GM19463 (cell line): ENCODE results near the gene RAET1E.
"Not testable (repeated sequence)": the region's sequence is repeated elsewhere in the genome, so short reads cannot be mapped to it uniquely, and the experiment has no call there.

ENCODE experiments used
- ATAC-seq: cut with Tn5 transposase; IDR thresholded peaks from one replicate; pipeline ENCODE4 v1.9.1; 2021; ENCODE audit warnings: mild to moderate bottlenecking, moderate library complexity; ENCODE audit not compliant: unreplicated experiment

RAET1E gene

GRCh38 chr6:149910721-149911151, 12.8 kb upstream of the RAET1E start:
- ATAC-seq: no peak

DNA sequence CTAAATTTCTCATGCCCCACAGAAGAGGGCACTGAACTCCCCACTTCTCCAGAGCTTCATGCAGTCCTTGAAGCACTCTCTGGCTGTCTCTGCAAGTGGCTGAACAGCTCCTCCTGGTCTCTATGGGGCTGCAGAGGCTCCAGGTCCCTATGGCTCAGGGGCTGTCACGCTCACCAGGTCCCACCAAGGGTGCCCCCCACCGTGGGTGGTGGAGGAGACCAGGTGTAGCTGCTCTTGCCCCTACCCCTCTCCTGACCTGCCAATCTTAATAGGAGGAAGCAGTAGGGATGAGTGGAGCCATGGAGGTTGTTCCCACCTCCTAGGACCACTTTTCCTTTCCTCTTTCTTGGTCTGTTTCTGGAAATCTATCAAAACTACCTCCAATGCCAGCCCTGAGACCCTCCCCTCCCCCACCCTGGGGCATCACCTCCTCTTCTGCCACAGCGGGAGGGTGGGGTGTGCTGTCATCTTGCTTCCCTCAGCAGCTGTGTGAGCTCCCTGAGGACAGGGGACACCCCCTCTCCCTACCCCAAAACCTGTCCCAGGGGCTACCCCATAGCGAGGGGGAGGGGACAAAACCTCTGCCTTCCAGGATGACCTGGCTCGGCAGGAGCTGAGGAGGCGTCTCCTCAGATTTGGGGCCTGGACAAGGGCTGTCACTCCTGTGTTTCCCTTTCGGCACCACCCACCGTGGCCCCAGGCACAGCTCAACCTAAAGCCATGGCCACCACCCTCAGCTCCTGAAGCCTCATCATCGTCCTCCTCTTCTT, 12.0 kb upstream of the RAET1E start:
- ATAC-seq: no peak

DNA sequence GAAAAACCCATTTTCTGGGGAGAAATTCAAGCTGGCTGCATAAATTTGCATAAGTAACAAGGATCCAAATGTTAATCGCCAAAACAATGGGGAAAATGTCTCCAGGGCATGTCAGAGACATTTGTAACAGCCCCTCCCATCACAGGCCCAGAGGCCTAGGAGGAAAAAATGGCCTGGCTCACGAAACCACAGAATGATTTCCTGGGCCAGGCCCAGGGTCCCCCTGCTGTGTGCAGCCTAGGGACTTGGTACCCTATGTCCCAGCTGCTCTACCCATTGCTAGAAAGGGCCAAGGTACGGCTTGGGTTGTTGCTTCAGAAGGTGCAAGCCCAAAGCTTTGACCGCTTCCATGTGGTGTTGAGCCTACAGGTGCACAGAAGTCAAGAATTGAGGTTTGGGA, 10.6 kb upstream of the RAET1E start:
- not testable (repeated sequence) for ATAC-seq

DNA sequence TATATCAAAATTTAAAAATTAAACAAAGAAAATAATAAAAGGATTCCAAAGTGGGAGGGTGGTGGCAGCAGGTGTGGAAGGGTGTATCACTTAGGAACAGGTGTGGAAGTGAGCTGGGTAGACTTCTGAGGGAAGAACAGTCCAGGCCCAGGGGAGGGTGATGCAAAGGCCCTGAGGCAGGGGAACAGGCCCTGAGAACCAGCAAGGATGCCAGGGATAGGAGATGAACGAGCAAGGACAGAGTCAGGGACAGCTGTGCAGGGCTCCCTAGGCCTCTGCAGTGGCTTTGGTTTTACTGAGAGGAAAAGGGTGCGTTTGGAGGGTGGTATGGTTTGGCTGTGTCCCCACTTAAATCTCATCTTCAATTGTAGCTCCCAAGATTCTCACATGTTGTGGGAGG, 9.4 kb upstream of the RAET1E start:
- ATAC-seq: no peak

DNA sequence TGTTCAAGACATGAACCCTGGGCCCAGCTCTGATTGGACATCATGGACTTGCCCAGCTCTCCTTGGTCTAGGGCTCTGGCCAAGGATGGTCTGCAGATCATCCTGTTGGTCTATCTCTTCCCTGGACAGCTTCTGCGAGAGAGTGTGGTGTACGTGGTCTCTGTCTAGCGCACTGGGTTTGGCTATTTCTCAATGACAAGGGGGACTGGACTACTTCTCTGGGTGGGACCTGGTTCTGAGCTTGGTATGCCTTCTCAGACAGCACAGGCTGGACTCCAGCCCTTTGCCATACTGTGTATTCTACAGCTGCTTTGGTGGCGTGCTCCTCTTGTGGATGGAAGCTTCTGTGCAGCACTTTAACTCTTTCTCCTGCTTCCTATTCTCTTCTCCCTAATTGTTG, 8.5 kb upstream of the RAET1E start:
- ATAC-seq: no peak

- no peak for ATAC-seq
Measured at GRCh38 chr6:149905911-149906371, 8.0 kb upstream of the RAET1E start.

DNA sequence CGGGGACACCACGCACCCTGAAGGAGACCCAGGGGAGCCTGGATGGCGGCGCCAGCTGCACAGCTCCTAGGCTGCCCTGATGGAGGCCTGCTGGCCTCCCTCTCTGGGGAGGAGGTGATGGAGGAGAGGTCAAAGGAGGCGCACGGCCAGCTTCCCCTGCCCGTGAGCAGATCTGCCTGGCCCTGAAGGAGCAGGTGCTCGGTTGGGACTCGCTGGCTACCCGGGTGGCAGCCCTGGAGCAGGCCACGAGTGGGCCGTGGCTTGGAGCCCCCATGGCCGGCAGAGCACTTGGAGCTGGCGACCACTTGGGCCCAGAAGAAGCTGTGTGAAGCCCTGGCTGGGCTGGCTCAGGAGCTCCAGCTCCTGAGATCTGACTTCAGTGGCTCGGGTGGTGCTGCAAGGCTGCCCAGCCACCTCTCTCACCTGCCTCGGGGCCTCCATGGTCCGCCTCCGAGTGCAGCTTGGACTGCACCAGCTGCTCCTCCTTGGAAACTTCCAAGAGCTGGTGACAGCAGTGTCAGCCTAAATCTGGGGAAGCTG, 7.5 kb upstream of the RAET1E start:
- ATAC-seq: no peak

DNA sequence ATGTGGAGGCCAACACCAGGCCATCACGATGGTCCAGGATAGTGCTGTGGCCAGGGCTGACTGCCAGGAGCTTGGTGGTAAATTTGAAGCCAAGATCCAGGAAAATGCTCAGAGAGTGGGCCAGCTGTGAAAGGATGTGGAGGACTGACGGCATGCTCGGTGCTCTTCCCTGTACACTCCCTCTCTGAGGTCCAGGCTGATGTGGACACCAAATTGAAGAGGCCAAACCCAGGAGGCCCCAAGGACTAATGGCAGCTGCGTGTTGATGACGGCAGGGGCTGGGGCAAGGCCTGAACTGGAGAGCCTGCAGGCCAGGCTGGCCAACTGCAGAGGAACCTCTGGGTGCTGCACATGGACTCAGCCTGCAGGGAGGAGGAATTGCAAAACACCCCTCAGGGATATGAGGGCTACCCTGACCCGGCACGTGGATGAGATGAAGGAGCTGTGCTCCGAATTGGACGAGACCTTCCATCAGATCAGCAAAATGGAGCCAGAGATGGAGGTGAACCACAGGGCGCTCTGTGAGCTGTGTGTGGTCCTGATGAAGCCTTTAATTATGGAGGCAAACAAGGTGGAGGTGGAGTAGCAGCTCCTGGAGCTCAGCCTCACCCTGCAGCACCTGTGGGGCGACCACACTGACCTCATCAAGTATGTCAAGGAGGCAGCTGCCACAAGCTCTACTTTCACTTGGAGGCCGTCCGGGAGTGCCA, 6.9 kb upstream of the RAET1E start:
- no peak for ATAC-seq

DNA sequence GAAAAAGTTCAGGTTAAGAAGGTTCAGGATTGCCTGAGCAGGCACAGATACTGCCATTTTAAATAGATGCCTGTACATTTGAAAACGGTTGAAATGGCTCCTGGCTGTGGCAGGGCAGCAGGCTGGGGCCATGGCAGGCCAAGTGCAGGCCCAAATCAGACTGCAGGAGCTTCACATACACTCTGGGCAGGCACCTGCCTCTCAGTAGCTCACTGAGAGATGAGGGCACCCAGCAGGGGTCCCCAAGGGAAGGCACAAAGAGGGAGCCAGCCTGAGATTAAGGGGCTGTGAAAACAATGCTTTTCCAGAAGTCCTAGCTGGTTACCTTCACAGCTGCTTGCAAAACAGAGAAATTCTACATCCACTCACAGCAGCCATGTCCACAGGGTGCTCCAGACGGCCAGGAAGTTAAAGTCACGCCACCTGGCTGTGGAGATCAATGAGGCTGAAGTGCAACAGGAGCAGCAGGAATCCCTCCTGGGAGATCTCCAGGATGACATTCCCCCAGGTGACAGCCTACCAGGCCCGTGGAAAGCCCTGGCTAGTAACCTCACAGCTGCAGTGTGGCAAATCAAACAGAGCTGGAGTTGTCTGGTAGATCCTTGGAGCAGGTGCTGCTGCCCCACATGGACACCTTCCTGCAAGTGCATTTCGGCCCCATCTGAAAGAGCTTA, 6.2 kb upstream of the RAET1E start:
- ATAC-seq: no peak

GRCh38 chr6:149901444-149902140, 3.7 kb upstream of the RAET1E start:
- no peak for ATAC-seq

DNA sequence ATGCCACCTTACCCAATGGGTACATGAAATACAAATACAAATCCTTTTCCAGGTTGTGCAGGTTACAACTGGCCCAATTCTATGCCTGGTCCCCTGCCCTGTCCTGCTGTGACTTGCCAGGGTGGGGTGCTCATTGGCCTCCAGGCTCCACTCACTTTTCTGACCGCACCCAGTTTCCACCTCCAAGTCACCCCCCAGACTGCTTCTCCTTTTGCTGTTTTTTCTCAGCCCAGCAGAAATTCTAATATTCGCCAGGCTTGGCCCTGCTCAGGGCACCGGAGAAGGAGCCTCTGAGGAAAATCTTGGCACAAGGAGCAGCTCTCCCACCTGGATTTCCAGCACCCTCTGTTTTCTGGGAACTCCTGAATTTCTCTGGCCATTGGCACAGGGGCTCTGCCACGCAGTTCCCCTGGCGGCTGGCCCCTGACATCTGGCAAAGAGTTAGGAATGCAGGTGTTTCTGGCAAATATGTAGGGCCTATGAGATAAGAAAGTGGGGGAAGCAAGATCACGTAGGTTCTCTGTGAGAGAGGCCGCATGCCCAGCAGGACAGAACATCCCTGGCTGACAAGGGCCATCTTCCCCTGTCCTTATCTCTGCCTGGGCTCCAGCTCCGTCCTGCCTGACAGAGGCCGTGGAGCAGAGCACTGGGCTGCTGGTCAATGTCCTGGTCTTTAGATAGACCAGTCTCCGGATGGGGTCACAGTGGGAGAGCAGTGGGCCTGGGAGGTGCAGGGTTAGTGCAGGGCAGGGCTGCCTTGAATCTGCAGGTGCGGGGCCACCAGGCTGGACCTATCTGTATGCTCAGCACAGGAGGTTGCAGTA, 2.9 kb upstream of the RAET1E start:
- ATAC-seq: no peak

DNA sequence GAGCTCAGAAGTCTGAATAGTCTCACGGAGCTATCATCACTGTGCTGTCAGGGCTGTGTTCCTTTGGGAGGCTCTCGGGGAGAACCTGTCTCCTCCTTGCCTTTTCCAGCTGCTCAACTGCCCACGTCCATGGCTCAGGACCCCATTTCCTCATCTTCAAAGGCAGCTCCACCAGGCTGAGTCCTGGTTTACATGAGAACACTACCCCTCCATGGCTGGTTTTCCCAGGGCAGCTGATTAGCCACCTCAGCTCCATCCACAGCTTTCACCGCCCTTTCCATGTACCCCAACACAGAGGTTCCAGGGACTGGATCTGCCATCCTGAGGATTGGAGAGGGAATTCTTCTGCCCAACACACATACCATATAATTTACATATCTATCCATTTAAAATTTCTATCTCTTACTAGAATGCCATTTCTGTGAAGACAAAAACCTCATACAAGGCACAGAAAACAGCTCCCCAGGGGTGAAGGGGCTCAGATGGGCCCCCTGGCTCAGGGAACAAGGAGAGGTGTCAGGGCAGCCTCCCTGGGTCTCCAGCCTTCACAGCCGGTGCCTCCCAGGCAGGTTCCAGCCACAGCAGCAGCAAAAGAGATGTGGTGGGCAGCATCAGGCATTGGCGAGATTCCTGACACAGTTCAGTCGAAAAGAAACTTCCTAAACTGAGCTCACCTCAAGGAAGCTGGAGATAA, 2.2 kb upstream of the RAET1E start:
- no peak for ATAC-seq

GRCh38 chr6:149899486-149899885, 1.6 kb upstream of the RAET1E start:
- ATAC-seq: no peak

DNA sequence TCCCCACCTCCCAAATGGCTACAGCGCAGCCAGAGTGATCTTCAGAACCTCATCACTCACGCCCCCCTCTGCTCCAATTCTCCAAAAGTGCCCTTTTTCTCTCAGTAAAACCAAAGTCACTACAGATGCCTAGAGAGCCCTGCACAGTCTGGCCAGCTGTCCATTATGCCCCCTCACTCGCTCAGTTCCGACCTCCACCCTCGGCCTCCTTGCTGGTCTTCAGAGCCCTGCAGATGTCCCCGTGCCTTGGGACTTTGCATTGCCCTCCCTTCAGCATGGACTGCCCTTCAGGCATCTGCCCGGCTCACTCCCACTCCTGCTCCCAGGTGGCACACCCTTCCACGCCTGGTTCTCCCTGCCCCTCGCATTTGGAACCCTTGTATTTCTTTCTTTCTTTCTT, 1.1 kb upstream of the RAET1E start:
- ATAC-seq: no peak

GRCh38 chr6:149897015-149897697, 757 bp downstream of the RAET1E start:
- no peak for ATAC-seq

DNA sequence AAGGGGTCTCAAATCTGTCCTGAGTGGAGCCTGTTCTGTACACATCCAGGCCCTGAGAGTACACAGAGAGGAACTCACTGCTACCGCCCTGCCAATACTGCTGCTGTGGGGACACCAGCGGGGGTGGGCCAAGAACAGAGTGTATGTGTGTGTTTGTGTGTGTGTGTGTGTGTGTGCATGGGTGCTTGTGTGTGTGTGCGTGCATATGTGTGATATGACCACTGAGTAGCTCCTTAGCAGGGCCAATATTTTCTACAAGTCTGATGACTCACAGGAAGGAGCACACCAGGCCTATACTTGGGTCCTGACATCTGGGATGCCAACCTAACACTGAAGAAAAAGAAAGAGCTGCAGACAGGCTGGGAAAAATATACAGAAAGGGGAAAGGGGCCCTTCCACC, 1.4 kb downstream of the RAET1E start:
- ATAC-seq: no peak

GRCh38 chr6:149895833-149896271, 2.1 kb downstream of the RAET1E start:
- no peak for ATAC-seq

- no peak for ATAC-seq
Measured at GRCh38 chr6:149895048-149895590, 2.8 kb downstream of the RAET1E start.

GRCh38 chr6:149891864-149892263, 6.0 kb downstream of the RAET1E start:
- not testable (repeated sequence) for ATAC-seq
